HK-2 (cell line): ENCODE data around the gene NKX2-3.

Experiments used
- DNase-seq: peaks from one replicate; pipeline ENCODE4 v3.0.0-alpha.2; 2018; ENCODE audit not compliant: unreplicated experiment

Gene NKX2-3

DNA sequence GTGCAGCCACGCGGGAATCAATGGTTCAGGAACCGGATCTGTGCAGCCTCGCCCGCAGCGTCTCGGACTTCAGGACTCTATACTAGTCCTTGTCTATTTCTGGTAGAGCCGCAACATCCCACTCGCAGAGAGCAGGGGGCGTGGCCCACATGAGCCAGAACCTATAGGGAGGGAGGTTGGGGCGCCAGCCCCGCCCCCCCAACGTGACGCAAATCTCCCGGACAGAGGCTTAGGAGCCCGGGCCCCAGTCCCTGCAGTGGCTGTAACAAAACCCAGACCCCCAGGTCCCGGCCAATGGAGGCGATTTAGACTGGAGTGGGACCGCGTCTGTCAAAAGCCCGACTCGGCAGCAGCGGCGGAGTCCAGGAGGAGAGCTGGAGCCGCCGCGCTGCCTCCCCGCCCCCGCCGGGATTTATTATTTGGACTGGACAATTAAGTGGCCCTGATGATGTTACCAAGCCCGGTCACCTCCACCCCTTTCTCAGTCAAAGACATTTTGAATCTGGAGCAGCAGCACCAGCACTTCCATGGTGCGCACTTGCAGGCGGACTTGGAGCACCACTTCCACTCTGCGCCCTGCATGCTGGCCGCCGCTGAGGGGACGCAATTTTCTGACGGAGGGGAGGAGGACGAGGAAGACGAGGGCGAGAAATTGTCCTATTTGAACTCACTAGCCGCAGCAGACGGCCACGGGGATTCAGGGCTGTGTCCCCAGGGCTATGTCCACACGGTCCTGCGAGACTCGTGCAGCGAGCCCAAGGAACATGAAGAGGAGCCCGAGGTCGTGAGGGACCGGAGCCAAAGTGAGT, at the start of gene NKX2-3:
Gene NKX2-3 (plus strand): TSS at position 256 of the 809 bp plus-strand sequence. CDS start 190 bp downstream, at position 446.
- no peak for DNase-seq

DNA sequence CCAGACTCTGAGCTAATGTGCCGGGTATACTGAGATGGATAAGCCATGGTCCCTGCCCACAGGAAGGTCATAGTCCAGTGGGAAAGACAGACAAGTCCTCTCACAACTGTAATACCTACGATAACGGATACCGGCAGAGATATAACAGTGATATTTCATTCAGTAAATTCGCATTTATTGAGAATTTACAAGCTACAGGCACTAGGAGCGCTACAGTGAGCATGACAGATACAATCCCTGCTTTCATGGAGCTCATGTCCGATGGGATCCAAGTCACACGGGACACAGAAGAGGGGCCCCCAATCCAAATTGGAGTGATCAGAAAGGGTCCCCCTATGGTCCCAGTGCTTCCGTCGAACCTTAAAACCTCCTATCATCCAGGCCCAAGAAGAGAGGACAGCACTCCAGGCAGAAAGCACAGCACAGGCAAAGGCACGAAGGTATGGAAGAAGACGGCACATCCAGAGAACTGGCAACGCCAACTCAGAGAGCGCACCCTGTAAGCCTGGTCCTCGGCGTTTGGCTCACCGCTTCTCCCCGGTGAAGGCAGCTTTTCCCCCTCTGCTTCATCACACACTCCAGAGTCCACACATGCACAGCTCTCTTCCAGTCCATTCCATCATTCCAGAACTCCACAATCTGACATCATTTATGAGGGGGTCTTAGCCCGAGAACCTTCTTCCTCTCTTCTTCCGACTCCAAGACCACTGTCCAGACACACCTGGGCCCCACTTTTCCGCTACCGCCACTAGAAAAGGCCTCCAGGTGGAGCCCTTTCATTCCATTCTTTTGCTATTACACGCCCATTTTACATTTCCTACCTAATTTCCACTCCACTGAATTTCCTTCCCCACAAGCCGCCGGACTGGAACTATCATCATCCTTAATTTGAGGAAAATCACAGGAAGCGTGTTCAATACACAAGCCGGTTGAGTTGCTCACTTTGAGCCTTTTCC, 47.8 kb upstream of the NKX2-3 start:
- DNase-seq, result peak; percentile 5

DNA sequence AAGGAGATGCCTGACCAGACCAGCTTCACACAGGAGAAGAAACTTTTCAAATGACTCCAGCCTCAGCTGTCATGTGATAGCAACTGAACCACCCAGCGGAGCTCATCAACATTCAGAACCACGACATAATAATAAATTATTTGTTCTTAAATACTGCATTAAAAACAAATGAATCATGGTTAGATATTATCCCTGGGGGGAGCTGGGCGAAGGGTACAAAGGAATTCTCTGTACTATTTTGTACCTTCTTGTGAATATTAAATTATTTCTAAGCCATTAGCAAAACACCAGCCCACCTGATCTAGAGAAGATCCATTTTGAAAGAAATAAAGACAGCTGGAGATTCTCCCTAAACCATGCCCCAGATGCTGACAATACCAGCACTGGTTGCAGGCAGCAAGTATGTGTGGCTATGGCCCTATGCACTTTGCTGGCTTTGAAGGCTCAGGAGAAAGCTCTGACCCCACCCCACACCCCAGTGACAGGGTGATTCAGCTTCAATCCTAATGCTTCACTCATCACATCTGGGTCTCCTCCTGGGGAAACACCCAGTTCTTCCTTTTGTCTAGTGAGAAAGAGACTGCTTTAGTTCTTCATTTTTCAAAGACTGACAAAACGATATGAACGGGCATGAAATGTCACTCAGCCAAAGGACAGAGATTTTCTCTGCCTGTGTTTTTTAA, 45.5 kb upstream of the NKX2-3 start:
- DNase-seq, result no peak

DNA sequence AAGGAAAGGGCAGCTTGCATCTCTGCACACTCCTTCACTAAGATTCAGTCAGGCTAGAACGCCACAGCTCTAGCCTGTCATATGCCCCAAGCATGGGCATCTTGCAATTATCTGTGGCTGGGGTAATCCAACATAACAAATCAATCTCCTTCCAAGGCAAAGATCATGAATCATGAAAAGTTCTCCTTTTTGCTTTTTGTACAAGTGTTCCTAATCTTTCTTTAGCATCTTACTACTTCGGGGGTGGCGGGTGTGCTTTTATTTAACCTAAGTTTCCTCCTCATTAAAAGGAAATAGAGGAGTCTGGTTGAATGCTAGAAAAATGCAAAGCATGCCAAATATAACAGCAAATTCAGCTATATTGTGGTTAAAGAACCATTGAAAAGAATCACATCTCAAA, 43.5 kb upstream of the NKX2-3 start:
- DNase-seq, result no peak

DNA sequence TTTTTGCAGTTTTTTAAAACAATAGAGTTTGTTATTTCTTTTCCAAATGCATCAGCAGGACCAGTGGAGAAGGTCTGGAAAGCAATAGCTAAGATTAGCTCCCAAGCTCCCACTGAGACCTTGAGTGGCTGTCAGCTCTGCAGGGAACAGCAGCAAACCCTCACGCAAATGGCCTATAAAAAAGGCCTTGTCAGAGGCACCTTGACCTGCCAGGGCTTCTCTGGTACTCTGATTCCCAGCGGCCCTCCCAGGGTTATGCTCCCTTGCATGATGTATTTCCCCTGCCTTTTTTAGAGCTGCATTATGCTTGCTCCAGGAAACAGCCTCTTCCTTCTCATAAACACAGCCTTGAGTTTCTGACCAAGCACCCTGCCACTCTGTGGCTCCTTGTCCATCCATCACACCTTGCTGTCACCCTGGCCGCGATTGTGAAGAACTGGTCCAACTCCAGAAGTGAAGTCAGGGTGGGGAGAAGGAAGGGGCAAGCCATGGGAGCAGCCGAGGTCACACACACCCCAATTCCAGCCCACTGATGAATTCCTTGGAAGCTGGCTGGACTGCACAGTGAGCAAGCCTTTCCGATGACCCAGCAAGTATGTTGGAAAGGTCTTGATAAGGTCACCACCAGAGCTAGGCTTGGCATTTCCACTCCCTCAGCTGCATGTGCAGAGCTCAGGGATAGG, 35.3 kb upstream of the NKX2-3 start:
- DNase-seq, result no peak

- DNase-seq, result no peak
These were observed 26.3 kb upstream of the NKX2-3 start for GRCh38 chr10:99506416-99506815.

GRCh38 chr10:99507265-99507664, 25.5 kb upstream of the NKX2-3 start:
- no peak for DNase-seq

GRCh38 chr10:99513061-99513460, 19.7 kb upstream of the NKX2-3 start:
- DNase-seq, result no peak

- DNase-seq, result no peak
These were observed 13.1 kb upstream of the NKX2-3 start for GRCh38 chr10:99519690-99520039.

- no peak for DNase-seq
These were observed 12.5 kb upstream of the NKX2-3 start for GRCh38 chr10:99520040-99520846.

- DNase-seq, result no peak
These were observed 11.6 kb upstream of the NKX2-3 start for GRCh38 chr10:99520847-99521764.

- DNase-seq, result no peak
These were observed 10.8 kb upstream of the NKX2-3 start for GRCh38 chr10:99521765-99522469.

DNA sequence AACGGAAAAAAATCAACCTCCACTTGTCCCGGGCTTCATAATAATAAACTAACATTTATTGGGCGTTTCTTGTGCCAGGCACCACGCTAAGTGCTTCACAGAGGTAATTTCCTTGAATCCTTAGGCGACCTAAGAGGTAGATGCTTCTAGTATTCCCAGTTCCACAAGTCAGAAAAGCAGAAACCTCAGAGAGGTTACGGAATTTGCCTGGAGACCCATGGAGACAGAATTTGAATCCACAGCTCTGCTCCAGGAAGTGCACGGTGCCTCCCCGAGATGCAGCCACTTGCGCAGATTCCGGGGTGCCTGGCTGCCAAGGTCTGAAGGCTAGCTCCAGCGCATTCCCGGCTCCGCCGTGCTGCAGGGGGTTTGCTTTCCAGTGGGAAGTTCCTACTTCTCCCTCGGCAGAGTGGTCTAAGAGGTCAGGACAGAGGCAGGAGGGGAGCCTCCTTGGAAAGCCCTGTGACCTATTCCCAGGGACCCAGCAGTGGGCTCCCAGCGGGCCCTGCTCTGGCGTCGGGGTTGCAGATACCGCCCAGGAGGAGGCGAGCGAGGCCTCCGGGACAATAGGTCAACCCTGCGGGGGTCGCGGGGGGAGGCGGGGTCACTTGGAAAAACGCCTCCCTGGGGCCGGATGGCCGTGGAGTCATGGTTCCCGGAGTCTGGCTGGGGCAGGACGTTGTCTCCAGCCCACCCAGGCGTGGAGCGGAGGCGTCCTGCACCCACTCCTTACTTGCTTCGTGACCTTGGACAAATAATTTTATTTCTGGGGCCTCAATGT, 10.1 kb upstream of the NKX2-3 start:
- DNase-seq, result no peak

- DNase-seq, result no peak
These were observed 9.4 kb upstream of the NKX2-3 start for GRCh38 chr10:99523251-99523773.

DNA sequence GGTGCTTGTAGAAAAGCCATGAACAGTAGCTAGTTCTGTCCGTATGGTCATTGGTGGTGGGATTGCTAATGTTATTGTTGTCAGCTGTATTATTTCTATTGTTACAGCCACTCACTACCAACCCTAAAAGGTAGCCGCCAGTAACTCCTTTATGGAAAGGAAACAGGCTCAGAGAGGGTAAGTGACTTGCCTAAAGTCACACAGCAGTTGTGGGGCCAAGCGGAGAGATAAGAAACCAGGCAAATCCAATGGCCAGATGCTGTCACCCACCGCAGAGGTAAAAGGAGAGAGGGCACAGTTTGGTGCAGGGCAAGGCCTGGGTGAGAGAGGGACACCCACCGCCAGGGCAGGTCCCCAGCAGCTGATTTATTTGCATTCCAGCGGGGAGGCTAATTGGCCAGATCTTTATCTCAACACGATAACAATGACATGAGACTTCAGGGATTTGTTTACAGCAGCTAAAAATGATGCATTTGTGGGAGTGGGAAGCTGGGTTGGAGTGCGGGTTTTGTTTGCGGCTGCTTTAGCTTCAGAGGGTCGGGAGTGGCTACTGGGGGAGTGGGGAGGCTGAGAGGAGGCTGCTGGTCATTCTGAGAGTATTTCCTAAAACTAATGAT, 8.6 kb upstream of the NKX2-3 start:
- no peak for DNase-seq

DNA sequence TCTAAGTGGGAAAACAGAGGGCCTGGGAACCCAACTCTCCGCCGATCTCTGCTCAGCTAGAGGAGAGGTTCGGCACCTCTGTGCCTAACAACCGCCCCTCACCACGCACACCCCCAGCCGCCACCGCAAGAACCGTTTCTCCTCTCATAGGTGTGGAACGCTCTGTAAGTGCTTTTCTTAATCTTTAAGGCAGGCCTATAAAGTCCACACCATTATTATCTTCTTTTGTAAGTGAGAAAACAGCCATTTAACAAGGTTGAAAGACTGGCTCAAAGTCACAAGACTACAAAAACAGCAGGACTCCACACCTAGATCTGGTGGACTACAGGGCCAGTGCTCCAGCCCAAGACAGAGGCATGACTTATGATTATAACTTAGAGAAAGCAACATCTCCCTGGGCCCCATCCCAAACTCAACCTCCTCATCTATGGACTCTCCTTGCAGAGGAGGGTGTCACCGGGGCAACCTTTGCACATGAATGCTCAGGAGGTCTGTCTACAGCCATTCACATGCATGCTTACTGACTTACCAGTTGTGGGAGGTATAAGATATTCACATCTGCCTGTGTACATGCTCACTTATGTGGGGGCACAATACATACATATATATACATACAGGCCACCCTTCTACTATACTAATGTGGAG, 7.9 kb upstream of the NKX2-3 start:
- DNase-seq, result no peak

DNA sequence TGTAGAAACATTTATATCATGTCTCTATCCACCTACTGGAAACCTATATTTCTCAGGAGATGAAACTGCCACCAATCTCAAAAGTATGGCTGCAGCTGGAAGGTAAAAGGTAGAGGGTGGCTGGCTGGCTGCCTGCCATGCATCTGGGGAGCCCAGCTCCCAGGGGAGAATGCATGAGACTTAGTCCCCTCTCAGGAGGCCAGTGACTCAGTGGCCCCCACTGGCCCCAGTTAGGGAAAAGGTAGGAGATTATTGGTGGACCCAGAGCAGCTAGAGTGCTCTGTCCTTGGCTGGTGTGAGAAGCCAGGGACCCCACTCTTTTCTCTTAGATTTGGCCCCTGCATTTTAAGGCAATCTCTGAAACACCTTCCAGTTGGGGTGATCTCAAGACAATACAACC, 6.8 kb upstream of the NKX2-3 start:
- no peak for DNase-seq
